Hepatocyte (in vitro differentiated cells): ENCODE results near the gene C1QC.

Experiments
- CTCF ChIP-seq: fragments of 200-600 bp; sonication (generic); IDR thresholded peaks from 2 replicates; pipeline ENCODE4 v1.5.1; 2016; ENCODE audit warnings: antibody characterized with exemption, mild to moderate bottlenecking; ENCODE audit not compliant: poor library complexity
- EZH2phosphoT487 ChIP-seq: fragments of 200-600 bp; sonication (generic); IDR thresholded peaks from one replicate; pipeline ENCODE4 v1.6.1; 2018; ENCODE audit warnings: antibody characterized with exemption, mild to moderate bottlenecking, low read depth, moderate library complexity; ENCODE audit not compliant: unreplicated experiment, severe bottlenecking

- TF ChIP-seq CTCF (no peak), EZH2phosphoT487 (no peak)
Measured at GRCh38 chr1:22629886-22630285, 13.5 kb upstream of the C1QC start.
